Pons (tissue), 1 donor: Measurements from ENCODE around the gene ZSCAN31.
A peak's percentile ranks its signal among the peaks of the same experiment; 100 is the strongest.

Experiments
- DNase-seq: peaks from one replicate; pipeline ENCODE4 v3.0.0-alpha.2; 2016; ENCODE audit warnings: low spot score

ZSCAN31 gene

GRCh38 chr6:28353356-28353755 is 17.4 kb upstream of the ZSCAN31 start:
- no peak for DNase-seq

GRCh38 chr6:28351493-28351925 is 15.6 kb upstream of the ZSCAN31 start:
- no peak for DNase-seq

- DNase-seq: peak; percentile 5
These were observed 15.1 kb upstream of the ZSCAN31 start for GRCh38 chr6:28351087-28351486.

- DNase-seq: peak; percentile 89
These were observed 14.2 kb upstream of the ZSCAN31 start, which contains the start of gene ZKSCAN3 for GRCh38 chr6:28349892-28350737. TSS of gene ZKSCAN3 (plus strand) at chr6:28349947. CDS start at chr6:28359587, 9,640 bp downstream.

- DNase-seq: no peak
These were observed 13.5 kb upstream of the ZSCAN31 start for GRCh38 chr6:28349344-28349891.

GRCh38 chr6:28347119-28347518 is 11.2 kb upstream of the ZSCAN31 start:
- DNase-seq: no peak

GRCh38 chr6:28345201-28345600 is 9.3 kb upstream of the ZSCAN31 start:
- DNase-seq: no peak

GRCh38 chr6:28343898-28344677 is 8.1 kb upstream of the ZSCAN31 start:
- DNase-seq: no peak

- DNase-seq: no peak
These were observed 4.6 kb upstream of the ZSCAN31 start for GRCh38 chr6:28340310-28341095.

GRCh38 chr6:28337121-28337520 is 1.2 kb upstream of the ZSCAN31 start:
- no peak for DNase-seq

GRCh38 chr6:28336284-28337120 is 554 bp upstream of the ZSCAN31 start:
- DNase-seq: peak; percentile 73

GRCh38 chr6:28335040-28335563 is 846 bp downstream of the ZSCAN31 start:
- DNase-seq: peak; percentile 97

- peak; percentile 18 for DNase-seq
These were observed 1.5 kb downstream of the ZSCAN31 start for GRCh38 chr6:28334286-28335039.

GRCh38 chr6:28333599-28334018 is 2.3 kb downstream of the ZSCAN31 start:
- no peak for DNase-seq

- DNase-seq: no peak
These were observed 2.9 kb downstream of the ZSCAN31 start for GRCh38 chr6:28333047-28333446.

- DNase-seq: no peak
These were observed 5.9 kb downstream of the ZSCAN31 start for GRCh38 chr6:28330041-28330440.

GRCh38 chr6:28326371-28326948 is 9.5 kb downstream of the ZSCAN31 start:
- DNase-seq: no peak

- DNase-seq: no peak
These were observed 12.0 kb downstream of the ZSCAN31 start for GRCh38 chr6:28323813-28324424.

GRCh38 chr6:28322661-28323060 is 13.3 kb downstream of the ZSCAN31 start:
- DNase-seq: no peak
